ENCODE results near the gene GCN1.
"Not testable (repeated sequence)": the region's sequence is repeated elsewhere in the genome, so short reads cannot be mapped to it uniquely, and the experiment has no call there.

Gene GCN1

GRCh38 chr12:120212301-120212700 lies 17.8 kb upstream of the GCN1 start:
- DNase-seq: no peak

GRCh38 chr12:120211904-120212283 lies 17.4 kb upstream of the GCN1 start:
- DNase-seq: no peak

GRCh38 chr12:120211243-120211903 lies 16.9 kb upstream of the GCN1 start:
- DNase-seq: no peak

- no peak for DNase-seq
Measured at GRCh38 chr12:120209851-120210250, 15.3 kb upstream of the GCN1 start.

- DNase-seq: no peak
Measured at GRCh38 chr12:120207227-120207626, 12.7 kb upstream of the GCN1 start.

- not testable (repeated sequence) for DNase-seq
Measured at GRCh38 chr12:120206781-120207180, 12.3 kb upstream of the GCN1 start.

- no peak for DNase-seq
Measured at GRCh38 chr12:120206228-120206627, 11.7 kb upstream of the GCN1 start.

GRCh38 chr12:120204171-120204570 lies 9.7 kb upstream of the GCN1 start:
- no peak for DNase-seq

- no peak for DNase-seq
Measured at GRCh38 chr12:120200364-120200800, 5.9 kb upstream of the GCN1 start.

- no peak for DNase-seq
Measured at GRCh38 chr12:120199595-120200306, 5.2 kb upstream of the GCN1 start.

GRCh38 chr12:120199025-120199424 lies 4.5 kb upstream of the GCN1 start:
- no peak for DNase-seq

- DNase-seq: no peak
Measured at GRCh38 chr12:120197542-120197887, 3.0 kb upstream of the GCN1 start.

- not testable (repeated sequence) for DNase-seq
Measured at GRCh38 chr12:120196817-120197541, 2.5 kb upstream of the GCN1 start.

GRCh38 chr12:120196363-120196762 lies 1.8 kb upstream of the GCN1 start:
- DNase-seq: no peak

- no peak for DNase-seq
Measured at GRCh38 chr12:120194226-120194533, 335 bp downstream of the GCN1 start.

- not testable (repeated sequence) for DNase-seq
Measured at GRCh38 chr12:120193286-120193685, 1.2 kb downstream of the GCN1 start.

- no peak for DNase-seq
Measured at GRCh38 chr12:120190985-120191480, 3.5 kb downstream of the GCN1 start.

GRCh38 chr12:120190386-120190785 lies 4.1 kb downstream of the GCN1 start:
- no peak for DNase-seq

GRCh38 chr12:120186654-120187053 lies 7.9 kb downstream of the GCN1 start:
- no peak for DNase-seq

- no peak for DNase-seq
Measured at GRCh38 chr12:120183211-120183631, 11.3 kb downstream of the GCN1 start.

- DNase-seq: no peak
Measured at GRCh38 chr12:120181991-120182631, 12.4 kb downstream of the GCN1 start.

GRCh38 chr12:120180975-120181374 lies 13.5 kb downstream of the GCN1 start:
- DNase-seq: no peak

GRCh38 chr12:120175537-120175936 lies 19.0 kb downstream of the GCN1 start:
- no peak for DNase-seq

- DNase-seq: no peak
Measured at GRCh38 chr12:120175062-120175461, 19.5 kb downstream of the GCN1 start.
